ENCODE results near the gene BHLHE23.

- TF ChIP-seq POLR2A (IDR thresholded peaks at IDR 0.05) = no peak
- no peak for TF ChIP-seq CTCF (IDR thresholded peaks at IDR 0.05)
These were observed 25.8 kb downstream of the BHLHE23 start for GRCh38 chr20:62980970-62981369.

Data from heart left ventricle (tissue), 13 donors.